NCI-H446 treated with DMSO at 0.1 percent for 48 hours (cell line): ENCODE data around the gene U2SURP.
"Not testable (repeated sequence)": the region's sequence is repeated elsewhere in the genome, so short reads cannot be mapped to it uniquely, and the experiment has no call there.

Experiments
- DNase-seq: peaks from one replicate; lab custom pipeline; 2025; lab: John Stamatoyannopoulos, UW

Gene U2SURP

DNA sequence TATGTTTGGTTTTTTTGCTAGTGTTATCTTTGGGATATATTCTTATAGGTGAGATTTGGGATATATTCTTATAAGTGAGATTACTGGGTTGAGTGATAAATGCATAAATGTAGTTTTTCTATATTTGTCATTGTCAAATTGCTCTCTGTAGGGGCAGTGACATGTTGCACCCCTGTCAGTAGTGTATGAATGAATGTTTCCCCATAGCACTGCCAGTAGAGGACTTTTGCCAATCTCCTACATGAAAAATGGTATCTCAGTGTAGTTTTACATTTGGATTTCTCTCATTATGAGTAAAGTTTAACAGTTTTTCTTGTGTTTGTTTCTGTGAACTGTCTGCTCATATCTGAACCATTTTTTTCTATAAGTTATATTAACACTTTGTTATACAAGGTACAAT is 13.6 kb downstream of the U2SURP start:
- no peak for DNase-seq

DNA sequence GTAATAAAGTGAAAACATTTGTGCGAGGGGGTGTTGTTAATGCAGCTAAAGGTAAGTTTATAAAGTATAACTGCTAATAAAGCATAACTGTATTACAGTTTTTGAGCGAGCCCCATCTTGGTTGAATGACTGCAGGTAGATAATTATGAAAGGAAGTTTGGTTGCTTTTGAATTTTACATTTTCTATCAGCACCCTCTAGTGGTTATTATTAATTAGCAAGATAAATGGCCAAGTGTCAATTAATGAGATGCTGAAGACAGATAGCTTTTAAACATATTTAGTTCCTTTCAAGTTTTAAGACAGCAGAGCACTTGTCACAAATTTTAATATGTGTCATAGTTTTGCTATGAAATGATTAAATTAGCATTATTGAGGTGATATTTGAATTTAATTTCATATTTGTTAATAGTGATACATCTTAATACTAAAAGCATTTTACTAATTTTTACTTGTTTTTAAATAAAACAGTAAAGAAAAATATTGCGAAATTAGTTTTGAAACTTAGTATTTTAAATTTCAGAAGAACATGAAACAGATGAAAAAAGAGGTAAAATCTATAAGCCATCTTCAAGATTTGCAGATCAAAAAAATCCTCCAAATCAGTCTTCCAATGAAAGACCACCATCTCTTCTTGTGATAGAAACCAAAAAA is 15.1 kb downstream of the U2SURP start:
- DNase-seq = no peak

DNA sequence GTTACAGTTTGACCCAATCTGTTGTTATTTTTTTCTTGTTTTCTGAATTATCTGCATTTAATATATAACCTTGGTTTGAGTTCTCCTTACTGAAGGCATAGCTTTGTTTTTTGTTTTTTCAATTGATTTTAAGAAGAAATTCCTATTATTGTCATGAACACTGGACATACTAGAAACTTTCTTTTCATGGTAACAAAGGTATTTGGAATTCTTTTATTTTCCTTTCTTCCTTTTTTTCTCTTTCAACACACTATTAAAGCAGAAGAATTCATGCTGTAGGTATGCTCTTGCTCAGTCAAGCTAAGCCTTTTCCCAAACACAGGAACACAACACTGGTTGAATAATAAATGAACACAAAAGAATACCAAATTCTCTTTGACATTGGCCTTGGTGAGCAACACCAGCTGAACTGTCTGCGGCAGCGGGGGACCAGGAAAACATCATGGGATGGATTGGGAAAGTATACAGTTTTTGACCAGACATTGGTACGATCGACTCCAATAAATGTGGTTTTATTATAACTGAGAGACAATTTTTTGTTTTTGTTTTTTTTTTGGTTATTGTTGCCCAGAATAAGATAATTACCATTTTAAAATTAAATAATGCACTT is 23.1 kb downstream of the U2SURP start:
- DNase-seq = no peak

DNA sequence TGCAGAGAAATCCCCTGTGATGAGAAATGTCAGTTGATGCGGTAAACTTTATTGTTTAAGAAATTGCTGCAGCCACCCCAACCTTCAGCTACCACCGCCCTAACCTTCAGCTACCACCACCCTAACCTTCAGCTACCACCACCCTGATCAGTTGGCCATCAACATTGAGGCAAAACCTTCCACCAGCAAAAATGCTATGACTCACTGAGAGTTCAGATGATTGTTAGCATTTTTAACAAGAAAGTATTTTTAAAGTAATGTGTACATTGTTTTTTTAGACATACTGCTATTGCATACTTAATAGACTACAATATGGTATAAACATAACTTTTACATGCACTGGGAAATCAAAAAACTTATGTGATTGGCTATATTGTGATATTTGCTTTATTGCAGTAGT is 30.0 kb downstream of the U2SURP start:
- DNase-seq = no peak

DNA sequence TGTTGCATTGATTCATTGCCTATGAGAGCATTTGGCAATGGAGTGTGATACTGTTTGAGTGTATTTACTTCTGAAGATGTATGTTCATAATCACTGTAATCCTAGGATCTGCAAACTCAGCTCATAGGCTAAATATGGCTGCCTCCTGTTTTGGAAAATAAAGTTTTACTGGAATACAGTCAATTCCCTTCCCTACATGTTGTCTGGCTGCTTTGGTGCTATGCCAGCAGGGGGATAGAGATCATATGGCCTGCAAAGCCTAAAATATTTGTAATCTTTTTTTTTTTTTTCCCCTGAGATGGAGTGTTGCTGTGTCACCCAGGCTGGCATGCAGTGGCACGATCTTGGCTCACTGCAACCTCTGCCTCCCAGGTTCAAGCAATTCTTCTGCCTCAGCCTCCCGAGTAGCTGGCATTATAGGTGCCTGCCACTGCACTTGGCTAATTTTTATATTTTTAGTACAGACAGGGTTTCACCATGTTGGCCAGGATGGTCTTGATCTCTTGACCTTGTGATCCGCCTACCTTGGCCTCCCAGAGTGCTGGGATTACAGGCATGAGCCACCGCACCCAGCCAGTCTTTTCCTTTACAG is 30.5 kb downstream of the U2SURP start:
- not testable (repeated sequence) for DNase-seq

DNA sequence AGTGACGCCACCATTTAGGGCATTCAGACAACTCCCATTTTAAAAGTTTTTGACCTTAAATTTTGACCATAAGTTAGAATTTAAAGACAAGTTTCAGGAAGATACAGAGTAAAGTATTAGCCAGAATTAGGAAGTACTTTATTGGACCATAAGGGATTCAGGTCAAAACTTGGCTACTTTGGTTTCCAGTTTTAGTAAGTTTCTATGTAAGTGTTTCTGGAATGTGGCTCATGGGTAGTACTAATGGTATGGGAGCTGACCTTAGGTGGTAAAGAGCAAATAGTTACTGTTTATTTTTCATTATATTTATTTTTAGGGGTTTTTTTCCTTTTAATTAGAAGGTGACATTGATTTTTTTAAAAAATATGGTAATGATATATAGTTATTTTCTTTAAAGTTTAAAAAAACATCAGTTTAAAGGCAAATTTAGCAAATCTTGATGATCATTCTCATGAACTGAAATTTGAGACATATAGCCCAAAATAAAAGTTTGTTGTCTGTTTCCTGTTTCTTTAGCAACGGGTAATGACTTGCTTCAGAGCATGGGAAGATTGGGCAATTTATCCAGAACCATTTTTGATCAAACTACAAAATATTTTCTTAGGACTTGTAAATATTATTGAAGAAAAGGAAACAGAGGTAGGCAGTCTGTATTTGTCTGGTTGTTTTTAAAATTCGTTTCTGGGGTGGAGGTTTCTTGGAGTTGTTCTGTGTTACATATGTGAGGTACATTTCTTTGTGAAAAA is 34.3 kb downstream of the U2SURP start:
- DNase-seq = no peak

DNA sequence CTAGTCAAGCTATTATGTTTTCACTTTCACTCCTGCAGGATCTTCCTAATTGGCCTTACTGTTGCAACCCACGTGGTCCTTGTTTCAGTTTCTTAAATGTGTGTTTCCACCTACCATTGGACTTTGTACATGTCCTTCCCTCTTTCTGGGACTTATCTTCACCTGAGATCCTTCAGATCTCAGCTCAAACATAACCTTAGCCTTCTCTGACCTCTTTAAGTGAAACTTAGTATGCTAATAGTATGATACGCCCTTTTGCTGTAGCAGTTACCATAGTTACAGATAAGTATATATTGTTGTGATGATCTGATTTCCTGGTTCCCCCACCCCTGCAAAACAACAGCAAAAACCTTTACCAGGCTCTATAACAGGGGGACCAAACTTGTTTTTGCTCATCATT is 35.2 kb downstream of the U2SURP start:
- DNase-seq = no peak

DNA sequence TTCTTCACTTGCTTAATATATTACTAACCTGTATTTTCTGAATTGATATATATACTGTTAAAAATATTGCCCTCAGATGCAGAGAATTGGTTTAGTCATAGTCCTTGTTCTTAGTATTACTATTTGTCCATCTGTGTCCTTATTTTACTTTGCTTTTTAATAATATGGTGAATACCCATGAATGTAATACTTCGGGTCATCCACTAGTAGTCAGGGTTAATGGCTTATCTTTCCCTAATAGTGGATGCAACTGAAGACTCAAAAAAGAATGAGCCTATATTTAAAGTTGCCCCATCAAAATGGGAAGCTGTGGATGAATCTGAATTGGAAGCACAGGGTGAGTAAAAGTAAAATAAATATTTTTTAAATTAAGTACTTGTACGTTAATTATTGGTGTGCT is 36.5 kb downstream of the U2SURP start:
- no peak for DNase-seq

DNA sequence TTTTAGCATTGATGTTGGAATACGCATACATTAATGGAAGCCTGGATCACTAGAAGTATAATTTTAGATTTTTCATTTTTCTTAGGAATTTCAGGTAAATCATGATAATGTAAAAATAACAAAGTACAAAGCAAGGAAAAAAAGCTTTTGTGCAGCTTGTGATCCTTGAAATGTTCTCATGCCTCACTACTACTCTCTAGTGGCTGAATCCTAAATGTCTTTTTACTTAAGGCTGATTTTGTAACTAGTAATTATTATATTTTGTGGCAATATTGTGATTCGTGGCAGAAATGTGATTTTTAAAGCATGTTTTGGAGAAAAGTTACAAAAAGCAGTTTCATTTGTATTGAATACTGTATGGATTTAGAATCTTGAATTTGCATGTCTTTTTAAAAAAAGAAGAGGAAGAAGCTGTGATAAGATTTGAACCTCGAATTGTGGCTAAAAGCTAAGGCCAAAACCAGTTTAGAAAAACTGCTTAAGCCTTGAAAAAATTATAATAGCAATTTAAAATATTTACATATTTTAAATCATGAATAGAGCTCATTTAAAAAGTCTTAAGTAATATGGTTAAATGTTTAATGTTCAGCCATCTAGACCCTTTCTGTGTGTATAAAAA is 39.0 kb downstream of the U2SURP start:
- peak; percentile 14 for DNase-seq

DNA sequence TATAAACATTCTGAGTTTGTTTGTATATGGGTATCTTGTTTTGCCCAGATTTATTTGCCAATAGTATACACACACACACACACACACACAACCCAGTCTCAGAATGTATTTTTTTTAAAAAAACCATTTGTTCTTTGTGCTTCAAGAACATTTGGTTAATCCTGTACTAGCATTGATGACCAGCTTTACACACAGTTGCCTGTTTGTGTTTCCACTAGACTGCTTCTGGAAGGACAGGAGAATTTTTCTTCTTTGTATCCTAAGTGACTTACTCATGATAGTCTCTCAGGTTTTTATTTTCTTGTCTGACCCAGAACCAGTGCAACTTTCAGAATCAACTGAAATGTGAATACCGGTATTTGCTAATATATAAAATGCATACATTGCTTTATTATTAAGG is 40.5 kb downstream of the U2SURP start:
- DNase-seq = no peak

DNA sequence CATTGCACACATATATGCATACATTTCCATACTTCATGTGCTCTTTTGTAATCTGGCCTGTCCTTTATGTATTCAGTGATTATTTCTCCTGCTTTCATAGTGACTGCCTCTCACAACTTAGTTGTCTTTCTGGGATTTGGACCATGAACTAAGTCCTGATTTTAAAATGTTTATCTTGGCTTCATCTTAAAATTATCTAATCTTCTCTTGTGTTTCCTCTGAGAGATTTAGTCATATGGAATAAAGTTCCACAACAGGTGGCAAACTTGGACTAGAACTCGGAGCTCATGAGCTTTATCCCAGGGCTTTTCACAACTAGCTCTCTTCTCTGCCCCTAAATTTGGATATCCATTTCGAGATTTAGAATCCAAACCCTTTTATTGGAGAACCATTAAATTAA is 44.3 kb downstream of the U2SURP start:
- no peak for DNase-seq

DNA sequence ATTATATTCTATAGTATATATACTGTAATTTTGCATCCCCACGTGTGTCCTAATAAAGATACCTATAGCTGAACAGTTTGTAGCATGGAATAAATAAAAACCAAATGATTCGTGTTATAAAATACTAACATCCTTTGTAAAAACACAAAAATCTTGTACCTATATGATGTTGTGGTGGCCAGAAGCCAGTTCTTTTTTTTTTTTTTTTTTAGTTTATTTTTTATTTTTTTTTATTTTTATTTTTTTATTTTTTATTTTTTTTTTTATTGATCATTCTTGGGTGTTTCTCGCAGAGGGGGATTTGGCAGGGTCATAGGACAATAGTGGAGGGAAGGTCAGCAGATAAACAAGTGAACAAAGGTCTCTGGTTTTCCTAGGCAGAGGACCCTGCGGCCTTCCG is 44.7 kb downstream of the U2SURP start:
- not testable (repeated sequence) for DNase-seq

DNA sequence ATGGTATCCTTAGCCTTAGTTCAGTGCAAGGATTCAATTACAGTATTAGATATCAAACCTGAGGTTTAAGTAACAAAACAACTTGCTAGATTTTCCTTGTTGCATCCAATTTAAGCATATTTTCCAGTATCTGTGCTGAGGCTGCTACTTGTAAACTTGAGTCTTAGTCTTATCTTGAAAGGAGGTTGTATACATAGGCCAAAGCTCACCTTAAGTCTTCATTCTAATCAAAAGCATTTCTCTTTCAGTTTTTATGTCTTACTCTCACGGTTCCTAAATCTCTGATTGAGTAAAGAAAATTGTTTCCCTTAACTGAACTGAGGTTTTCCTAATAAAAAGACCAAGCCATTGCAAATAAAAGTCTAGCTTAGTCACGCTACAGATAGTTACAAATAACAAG is 52.6 kb downstream of the U2SURP start:
- DNase-seq = no peak

DNA sequence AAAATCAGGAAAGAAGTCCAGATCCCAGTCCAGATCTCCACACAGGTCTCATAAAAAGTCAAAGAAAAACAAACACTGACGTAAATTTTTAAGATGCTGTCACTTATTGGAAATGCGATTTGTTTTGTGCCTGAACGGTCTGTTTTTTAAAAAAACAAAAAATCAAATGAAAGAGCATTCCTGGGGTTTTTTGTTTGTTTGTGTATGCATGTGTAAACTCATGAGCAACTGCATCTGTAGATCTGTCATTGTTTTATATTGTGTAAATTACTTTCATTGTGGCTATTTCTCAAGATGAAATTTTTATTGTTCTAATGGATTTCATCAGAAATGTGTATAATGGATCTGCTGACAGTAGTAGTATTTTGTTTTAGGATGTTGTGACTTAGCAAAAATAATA is 55.0 kb downstream of the U2SURP start:
- no peak for DNase-seq

DNA sequence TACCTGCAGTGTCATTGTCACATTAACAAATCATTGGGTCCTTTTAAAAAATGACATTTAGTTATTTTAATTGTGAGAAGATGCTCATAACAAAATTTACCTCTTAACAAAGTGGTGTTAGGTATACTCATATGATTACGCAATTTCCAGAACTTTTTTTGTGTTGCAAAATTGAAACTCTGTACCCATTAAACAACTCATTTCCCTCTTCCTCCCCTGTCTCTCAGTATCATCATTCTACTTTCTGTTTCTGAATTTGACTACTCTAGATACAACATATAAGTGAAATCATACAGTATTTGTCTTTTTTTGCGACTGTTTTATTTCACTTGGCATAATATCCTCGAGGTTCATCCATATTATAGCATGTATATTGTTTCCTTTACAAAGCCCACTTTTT is 59.5 kb downstream of the U2SURP start:
- no peak for DNase-seq

DNA sequence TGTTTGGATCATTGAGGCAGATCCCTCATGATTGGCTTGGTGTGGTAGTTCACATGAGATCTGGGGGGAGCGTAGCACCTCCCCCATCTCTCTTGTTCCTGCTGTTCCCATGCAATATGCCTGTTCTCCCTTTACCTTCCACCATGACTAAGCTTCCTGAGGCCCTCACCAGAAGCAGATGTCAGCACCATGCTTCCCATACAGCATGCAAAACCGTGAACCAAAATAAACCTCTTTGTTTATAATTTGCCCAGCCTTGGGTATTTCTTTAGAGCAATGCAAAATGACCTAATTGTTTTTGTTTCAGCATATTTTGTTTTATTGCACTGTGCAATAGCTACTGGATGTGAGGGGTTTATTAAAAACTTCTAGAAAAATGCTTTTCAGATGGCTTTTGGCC is 61.6 kb downstream of the U2SURP start:
- no peak for DNase-seq

DNA sequence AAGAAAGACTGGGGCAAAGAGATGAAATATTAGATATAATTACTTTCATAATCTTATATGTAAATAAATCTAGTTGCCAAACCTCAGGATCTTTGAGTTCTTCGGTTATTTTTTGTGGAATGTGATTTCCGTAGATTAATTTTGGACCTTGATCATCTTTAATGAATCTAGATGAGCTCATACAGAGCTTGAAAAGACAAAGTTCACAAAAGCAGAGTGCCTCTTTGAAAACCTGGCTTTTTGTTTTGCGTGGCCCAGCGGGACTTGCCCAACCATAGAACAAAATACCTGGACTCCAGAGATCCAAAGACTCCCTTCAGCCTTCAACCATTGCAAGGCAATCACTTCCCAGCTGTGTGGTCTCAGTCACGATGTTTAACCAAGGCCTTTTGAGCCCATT is 63.4 kb downstream of the U2SURP start:
- no peak for DNase-seq

DNA sequence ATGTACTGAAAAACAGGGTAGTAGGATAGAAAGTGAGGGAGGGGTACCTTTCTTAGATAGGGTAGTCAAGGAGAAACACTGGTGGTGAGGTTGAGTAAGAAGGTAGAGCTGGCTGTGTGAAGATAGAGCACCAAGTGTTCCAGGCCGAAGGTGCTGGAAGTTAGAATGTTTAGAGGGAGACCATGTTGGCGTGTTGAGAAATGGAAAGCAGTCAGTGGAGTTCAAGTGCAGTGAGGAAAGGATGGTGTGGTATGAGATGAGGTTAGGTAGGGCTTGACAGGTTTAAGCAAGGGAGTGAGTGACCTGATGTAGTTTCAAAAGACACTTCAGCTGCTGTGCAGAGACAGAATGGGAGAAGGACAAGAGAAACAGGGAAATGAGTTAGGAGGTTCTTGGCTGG is 64.0 kb downstream of the U2SURP start:
- DNase-seq = no peak

DNA sequence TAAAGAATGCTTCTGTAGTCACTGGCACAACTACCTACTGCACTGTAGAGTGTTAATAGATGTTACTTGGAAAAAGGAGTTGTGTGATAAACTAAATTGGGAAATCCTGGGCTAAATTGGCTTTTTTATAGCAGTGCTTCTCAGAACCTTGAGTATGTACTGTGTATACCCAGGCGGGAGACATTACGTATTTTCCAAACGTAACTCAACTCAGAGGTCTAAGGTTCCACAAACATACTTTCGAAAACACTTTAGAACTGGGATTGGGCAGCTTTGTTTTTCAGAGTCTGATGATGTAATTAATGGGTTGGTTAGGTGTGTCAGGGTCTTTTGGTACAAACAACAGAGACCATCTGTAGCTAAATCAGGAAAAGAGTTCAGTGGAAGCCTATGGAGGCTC is 64.7 kb downstream of the U2SURP start:
- no peak for DNase-seq

DNA sequence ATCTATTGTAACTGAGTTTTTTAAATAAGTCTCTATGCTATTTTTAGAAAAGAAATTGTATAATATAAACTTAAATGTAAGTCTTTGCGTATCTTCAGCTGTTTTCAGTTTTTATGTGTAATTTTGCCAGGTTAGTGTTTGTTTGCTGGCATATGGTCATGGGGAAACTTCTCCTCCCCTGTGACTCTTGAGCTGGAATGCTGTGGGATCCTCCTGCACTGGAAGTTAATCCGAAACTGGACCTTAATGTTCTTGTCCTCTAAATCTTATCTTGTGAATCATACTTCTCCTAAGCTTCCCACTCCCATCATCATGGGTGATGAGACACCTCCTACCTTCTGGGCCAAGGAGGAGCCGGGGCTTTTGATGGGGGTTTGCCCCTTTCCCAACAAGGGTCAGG is 65.8 kb downstream of the U2SURP start:
- DNase-seq = no peak

DNA sequence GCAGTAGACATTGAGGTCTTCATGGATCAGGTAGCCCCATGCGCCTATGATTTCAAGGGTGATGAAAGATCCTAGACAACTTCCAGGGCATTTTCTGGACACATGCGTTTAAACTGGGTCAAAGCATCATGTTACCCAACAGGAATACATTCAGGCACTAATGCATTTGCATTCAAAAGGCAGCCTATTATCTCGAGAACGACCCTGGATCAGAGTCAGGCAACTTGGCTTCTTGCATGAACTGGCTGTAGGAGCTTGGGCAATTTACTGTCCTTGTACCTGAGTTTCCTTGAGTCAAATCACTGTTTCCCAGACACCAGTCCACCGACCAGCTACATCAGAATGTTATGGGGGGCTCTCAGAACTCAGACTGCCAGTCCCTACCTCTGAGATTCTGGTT is 66.7 kb downstream of the U2SURP start:
- DNase-seq = no peak

DNA sequence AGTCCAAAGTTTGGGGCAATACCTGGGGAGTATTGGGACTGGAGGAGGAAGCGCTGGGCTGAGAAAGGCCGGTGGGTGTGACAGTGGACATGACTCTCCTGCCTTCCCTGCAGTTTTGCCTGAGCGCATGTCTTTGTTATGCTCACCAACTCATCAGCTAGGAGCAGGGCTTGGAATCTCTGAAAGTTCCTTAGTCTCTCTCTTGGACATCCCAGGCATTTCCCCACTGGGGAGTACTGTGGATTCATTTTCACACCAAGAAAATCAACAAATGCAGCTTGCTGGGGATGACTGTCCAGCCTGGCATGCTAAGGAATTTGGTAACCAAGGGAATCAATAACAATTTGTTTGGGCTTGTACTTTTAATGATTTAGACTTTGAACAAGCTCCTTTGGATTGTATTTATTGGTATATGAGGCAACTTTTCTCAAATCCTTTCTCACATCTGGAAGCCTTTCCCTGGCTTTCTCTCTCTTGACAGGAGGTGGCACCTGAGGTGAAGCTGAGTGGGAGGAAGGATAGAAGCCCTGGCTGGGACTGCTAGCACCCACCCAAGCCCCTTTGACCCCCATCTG is 69.7 kb downstream of the U2SURP start:
- no peak for DNase-seq
